GM21825 (cell line): ENCODE data around the gene BCAS2.

ENCODE experiments used
- ATAC-seq: cut with Tn5 transposase; IDR thresholded peaks from one replicate; pipeline ENCODE4 v1.9.1; 2021; ENCODE audit warnings: mild to moderate bottlenecking, moderate library complexity; ENCODE audit not compliant: unreplicated experiment

The BCAS2 gene

GRCh38 chr1:114561333-114561732 lies 20.1 kb downstream of the BCAS2 start:
- ATAC-seq = no peak

DNA sequence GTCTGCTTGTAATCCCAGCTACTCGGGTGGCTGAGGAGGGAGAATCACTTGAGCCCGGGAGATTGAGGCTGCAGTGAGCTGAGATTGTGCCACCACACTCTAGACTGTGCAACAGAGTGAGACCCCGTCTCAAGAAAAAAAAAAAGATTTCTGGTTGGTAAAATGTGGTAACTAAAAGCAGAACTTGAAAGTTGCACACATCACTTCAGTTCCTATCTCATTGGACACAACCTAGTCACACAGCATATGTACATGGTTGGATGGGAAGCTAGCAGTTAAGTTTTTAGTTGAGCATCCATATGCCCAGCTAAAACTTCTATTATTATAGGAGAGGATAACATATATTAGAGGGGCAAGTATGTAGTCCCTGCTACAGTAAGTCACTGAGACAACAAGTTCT lies 22.1 kb downstream of the BCAS2 start:
- peak; percentile 55 for ATAC-seq

- no peak for ATAC-seq
Measured at GRCh38 chr1:114558544-114558943, 22.9 kb downstream of the BCAS2 start.

- ATAC-seq = no peak
Measured at GRCh38 chr1:114554577-114554976, 26.8 kb downstream of the BCAS2 start.

DNA sequence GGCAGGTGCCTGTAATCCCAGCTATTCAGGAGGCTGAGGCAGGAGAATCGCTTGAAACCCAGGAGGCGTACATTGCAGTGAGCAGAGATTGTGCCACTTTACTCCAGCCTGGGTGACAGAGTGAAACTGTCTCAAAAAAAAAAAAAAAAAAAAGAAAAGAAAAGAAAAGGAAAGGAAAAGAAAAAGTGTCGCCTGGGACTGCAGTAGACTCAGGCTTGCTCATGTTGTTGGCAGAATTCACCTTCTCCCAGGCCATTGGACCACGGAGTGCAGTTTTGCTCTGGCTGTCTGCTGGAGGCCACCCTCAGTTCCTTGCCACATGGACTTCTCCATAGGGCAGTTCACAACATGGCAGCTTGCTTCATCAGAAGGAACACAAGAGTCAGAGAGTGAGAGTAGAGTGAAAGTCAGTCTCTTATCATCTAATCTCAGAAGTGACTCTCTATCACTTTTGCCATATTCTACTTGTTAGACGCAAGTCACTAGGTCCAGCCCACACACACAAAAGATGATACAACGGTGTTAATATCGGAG lies 29.2 kb downstream of the BCAS2 start:
- ATAC-seq = no peak

DNA sequence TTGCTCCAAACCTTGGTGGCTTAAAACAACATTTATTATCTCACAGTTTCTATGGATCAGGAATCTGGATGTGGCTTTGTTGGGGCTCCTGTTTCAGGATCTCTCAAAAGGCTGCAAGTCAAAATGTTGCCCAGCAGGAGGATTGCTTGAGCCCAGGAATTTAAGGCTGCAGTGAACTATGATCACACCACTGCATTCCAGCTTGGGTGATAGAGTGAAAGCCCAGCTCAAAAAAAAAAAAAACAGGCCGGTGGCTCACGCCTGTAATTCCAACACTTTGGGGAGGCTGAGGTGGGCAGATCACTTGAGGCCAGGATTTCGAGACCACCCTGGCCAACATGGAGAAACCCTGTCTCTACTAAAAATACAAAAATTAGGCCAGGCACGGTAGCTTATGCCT lies 30.0 kb downstream of the BCAS2 start:
- ATAC-seq = no peak

GRCh38 chr1:114550336-114550735 lies 31.1 kb downstream of the BCAS2 start:
- no peak for ATAC-seq

DNA sequence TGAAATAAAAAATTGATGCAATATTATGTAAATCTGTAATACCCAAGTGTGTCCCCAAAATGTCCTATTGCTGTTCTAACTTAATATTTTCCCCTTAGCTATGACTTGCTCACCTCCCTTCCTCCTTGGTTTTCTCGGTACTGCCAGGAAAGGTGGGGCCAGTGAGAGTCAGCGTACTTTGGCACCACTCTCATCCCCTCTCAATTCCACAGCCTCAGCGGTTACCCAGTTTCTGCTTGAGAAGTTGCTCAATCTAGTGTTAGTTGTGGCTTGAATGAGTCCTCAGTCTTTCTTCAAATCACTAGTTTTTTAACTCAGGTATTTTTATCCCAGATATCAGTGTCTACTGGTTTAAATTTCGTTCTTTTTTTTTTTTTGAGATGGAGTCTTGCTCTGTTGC lies 32.3 kb downstream of the BCAS2 start:
- ATAC-seq = no peak

- ATAC-seq = no peak
Measured at GRCh38 chr1:114547076-114547475, 34.3 kb downstream of the BCAS2 start.

DNA sequence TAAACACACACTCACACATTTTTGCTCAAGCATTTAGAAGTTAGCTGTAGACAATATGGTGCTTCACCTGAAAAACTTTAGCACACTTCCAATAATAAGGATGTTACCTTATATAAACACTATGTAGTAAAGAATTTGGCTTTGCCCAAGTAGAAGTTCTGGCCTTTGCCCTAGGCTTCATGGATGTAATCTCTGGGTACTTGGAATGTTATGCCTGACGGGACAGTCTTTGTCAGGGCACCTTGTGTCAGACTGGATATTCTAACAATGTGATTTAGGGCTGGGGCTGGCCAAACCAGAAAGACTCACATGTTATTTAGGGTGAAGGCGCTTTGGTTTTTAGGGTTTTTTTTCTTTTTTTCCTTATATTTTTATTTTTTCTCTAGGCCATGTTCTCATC lies 35.6 kb downstream of the BCAS2 start:
- no peak for ATAC-seq

DNA sequence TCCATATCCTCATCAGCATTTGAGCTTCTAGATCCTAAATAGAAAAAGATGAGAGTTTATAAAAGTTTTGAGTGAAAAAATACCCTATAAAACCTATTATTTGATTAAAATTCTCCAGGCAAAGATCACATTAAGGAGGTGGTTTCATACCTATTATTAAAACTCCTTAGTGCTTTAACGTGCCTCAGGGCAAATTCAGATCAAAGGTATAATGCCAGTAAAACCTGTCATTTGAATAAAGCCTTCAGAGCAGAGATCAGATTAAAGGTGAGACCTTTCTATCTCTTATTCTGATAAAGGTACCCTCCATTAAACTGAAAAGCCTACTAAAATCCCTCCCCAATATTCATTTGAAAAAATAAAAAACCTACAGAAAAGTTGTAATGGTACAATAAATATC lies 36.1 kb downstream of the BCAS2 start:
- ATAC-seq = no peak

DNA sequence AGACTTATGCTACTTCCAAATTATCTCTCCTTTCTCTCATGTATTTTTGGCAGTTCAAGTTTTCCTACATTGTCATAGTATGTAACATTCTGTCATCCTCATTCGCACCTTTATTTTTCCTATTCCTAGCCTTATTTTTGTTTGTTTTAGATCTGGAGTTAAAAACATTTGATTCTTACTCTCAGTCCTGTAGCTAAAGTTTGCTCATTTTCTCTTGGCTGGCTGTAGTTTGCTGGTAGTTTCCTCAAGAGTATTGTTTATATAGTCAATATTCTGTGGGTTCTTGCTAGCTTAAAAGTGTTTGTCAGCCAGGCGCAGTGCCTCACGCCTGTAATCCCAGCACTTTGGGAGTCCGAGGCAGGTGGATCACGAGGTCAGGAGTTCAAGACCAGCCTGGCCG lies 40.6 kb downstream of the BCAS2 start:
- no peak for ATAC-seq

DNA sequence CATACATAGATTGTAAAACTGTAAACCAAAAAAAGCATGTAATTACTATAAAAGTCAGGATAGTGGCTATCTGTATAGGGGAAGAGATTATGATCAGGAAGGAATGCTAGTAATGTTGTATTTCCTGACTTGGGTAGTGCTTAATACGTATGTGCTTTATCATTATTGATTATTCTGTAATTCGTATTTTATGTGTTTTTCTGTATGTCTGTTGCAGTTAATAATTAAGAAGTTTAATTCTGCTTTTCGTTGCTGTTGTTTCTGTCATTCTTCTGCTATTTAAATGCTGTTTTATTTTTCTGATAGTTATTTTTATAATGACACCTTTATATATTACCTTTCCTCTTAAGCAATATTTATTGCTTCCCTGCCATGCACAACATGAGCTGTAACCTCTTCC lies 41.1 kb downstream of the BCAS2 start:
- no peak for ATAC-seq

DNA sequence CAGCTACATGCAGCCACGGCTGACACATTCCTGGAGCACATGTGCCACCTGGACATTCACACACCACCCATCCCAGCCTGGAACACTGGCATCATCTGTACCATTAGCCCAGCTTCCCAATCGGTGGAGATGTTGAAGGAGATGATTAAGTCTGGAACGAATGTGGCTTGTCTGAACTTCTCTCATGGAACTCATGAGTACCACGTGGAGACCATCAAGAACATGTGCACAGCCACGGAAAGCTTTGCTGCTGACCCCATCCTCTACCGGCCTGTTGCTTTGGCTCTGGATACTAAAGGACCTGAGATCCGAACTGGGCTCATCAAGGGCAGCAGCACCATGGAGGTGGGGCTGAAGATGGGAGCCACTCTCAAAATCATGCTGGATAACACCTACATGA lies 45.4 kb downstream of the BCAS2 start:
- ATAC-seq = no peak

GRCh38 chr1:114535401-114535800 lies 46.0 kb downstream of the BCAS2 start:
- ATAC-seq = no peak

GRCh38 chr1:114531094-114531493 lies 50.3 kb downstream of the BCAS2 start:
- no peak for ATAC-seq

- ATAC-seq = no peak
Measured at GRCh38 chr1:114530224-114530623, 51.2 kb downstream of the BCAS2 start.

GRCh38 chr1:114524944-114525343 lies 56.5 kb downstream of the BCAS2 start:
- no peak for ATAC-seq

GRCh38 chr1:114522264-114522575 lies 59.2 kb downstream of the BCAS2 start:
- ATAC-seq = no peak

- no peak for ATAC-seq
Measured at GRCh38 chr1:114521396-114522263, 59.8 kb downstream of the BCAS2 start.
